HUES64 (cell line): ENCODE data around the gene GSS.

Experiments
- H3K27ac ChIP-seq: 2 replicates; pipeline ENCODE4 v1.7.0; 2013; ENCODE audit warnings: low read depth, low read length, inconsistent platforms
- H3K27me3 ChIP-seq: 2 replicates; pipeline ENCODE4 v1.6.1; 2013; ENCODE audit warnings: mild to moderate bottlenecking, low read length; ENCODE audit not compliant: insufficient read depth
- H3K36me3 ChIP-seq: 2 replicates; pipeline ENCODE4 v1.6.1; 2013; ENCODE audit warnings: mild to moderate bottlenecking, low read length; ENCODE audit not compliant: insufficient read depth
- H3K4me1 ChIP-seq: 2 replicates; pipeline ENCODE4 v1.6.1; 2013; ENCODE audit warnings: mild to moderate bottlenecking, low read length, moderate library complexity; ENCODE audit not compliant: insufficient read depth
- H3K4me3 ChIP-seq: 2 replicates; pipeline ENCODE4 v1.5.1; 2013; ENCODE audit warnings: mild to moderate bottlenecking, low read length, moderate library complexity
- H3K9ac ChIP-seq: 2 replicates; pipeline ENCODE4 v1.6.1; 2013; ENCODE audit warnings: mild to moderate bottlenecking, low read depth, low read length
- H3K9me3 ChIP-seq: 2 replicates; pipeline ENCODE4 v1.6.1; 2013; ENCODE audit warnings: low read depth, low read length; ENCODE audit not compliant: insufficient read depth
- WGBS: fragments of 150-250, 120-280 bp; methylation state at CpG from one replicate; pipeline ENCODE4 v1.1.7; 2013; ENCODE audit warnings: missing lambda C conversion rate; 5-methylcytosine and 5-hydroxymethylcytosine counted together

GSS gene

DNA sequence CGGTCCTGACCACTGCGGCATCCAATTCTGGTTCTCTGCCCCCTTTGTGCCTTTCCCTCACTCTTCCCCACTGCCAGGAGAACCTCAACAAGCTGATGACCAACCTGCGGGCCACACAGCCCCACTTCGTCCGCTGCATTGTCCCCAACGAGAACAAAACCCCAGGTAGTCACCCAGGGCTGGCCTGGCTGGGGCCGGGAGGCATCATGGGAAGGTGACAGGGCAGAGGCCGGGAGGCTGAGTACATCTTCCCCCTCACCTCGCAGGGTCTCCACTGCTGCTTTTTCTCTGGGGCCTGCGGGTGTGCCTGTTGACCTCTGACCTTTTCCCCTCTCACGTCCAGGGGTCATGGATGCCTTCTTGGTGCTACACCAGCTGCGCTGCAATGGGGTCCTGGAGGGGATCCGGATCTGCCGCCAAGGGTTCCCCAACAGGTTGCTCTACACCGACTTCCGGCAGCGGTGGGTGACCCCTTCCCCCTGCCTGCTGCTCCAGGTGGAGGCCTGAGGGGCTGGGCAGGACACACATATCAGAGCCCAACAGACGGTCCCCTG is 35.1 kb upstream of the GSS start:
- Histone ChIP-seq H3K9ac (no peak overlapping the region), H3K27ac (no peak overlapping the region), H3K9me3 (no peaks in the 10 kb centered on the region), H3K36me3 (peaks cover 5% of the 10 kb centered on the region; the same call in 1 of the 2 replicates), H3K4me3 (no peak overlapping the region), H3K4me1 (no peaks in the 10 kb centered on the region), H3K27me3 (peaks cover 7% of the 10 kb centered on the region; the same call in 1 of the 2 replicates)
- 92% methylated on average over 18 of the region's 18 CpGs for WGBS

DNA sequence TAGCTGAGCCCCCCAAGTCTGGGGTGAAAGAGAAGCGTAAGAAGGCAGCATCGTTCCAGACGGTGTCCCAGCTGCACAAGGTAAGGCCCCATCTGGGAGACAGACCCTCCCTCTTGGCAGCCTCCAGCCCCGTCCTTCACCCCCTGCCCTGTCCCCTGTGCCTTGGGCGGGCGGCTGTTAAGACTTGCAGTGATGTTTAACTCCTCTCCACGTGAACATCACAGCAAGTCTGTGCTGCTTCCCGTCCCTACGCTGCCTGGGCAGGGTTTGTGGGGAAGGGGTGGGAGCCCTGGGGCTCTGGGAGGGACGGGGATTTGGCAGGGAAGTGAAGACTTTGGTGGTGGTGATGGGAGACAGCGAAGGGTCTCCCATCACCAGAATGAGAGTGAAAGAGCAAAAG is 34.6 kb upstream of the GSS start:
- no peak overlapping the region for H3K4me3 ChIP-seq
- no peak overlapping the region for H3K9ac ChIP-seq
- H3K4me1 ChIP-seq, result no peaks in the 10 kb centered on the region
- H3K27ac ChIP-seq, result no peak overlapping the region
- 95% methylated on average over 11 of the region's 11 CpGs for WGBS
- H3K27me3 ChIP-seq, result peaks cover 12% of the 10 kb centered on the region
- H3K36me3 ChIP-seq, result 0 out of 2 replicates have a peak, but pooled peaks cover 2% of the 10 kb centered on the region
- no peaks in the 10 kb centered on the region for H3K9me3 ChIP-seq

DNA sequence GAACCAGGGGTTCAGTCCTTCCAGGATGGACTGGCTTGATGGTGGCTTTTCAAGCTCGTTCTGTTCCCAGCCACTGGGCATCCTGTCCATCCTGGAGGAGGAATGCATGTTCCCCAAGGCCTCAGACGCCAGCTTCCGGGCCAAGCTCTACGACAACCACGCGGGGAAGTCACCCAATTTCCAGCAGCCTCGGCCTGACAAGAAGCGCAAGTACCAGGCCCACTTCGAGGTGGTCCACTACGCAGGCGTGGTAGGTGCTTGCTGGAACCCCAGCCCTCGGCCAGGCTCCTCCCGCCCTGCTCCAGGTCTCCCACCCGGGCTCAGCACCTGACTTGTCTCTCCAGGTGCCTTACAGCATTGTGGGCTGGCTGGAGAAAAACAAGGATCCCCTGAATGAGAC is 34.1 kb upstream of the GSS start:
- Histone ChIP-seq H3K4me1 (peaks cover 5% of the 10 kb centered on the region), H3K4me3 (no peak overlapping the region), H3K9ac (no peak overlapping the region), H3K27me3 (peaks cover 18% of the 10 kb centered on the region), H3K27ac (no peak overlapping the region), H3K9me3 (no peaks in the 10 kb centered on the region), H3K36me3 (0 out of 2 replicates have a peak, but pooled peaks cover 2% of the 10 kb centered on the region)
- WGBS, result 95% methylated on average over 14 of the region's 14 CpGs

DNA sequence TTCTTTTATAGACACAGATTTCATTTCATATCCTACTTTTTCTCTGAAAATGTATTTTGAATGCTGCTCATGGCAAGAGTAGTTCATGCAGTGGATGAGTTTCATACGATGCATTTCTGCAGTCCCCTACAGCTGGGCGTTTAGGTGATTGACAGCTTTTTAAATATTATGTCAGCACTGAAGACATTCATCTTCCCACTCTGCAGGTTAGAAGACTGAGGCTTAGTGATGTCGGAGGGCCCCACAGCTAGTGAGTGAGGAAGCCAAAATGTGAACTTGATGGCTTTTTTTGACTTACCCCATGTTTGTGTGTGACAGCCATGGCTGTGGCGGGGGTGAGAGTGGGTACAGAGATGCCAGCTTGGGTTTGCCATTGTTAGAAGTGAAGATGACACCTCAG is 33.5 kb upstream of the GSS start:
- H3K9ac ChIP-seq, result no peak overlapping the region
- 93% methylated on average over 4 of the region's 4 CpGs for WGBS
- peaks cover 23% of the 10 kb centered on the region for H3K27me3 ChIP-seq
- H3K9me3 ChIP-seq, result no peaks in the 10 kb centered on the region
- H3K36me3 ChIP-seq, result 0 out of 2 replicates have a peak, but pooled peaks cover 2% of the 10 kb centered on the region
- peaks cover 7% of the 10 kb centered on the region for H3K4me1 ChIP-seq
- H3K4me3 ChIP-seq, result no peak overlapping the region
- no peak overlapping the region for H3K27ac ChIP-seq

DNA sequence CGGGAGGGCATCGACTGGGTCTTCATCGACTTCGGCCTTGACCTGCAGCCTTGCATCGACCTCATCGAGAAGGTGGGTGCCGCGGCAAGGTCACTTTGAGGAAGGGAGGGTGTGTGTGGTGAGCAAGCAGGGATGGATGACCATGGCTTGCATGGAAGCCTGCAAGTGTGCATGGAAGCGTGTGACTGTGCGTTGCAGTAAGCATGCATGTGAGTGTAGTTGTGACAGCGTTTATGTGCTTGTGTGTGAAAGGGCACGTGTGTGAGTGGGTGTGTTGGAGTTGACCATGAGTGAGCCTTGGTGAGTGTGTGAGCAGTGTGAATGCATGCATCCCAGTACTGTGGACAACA is 32.6 kb upstream of the GSS start:
- H3K4me3 ChIP-seq, result no peak overlapping the region
- WGBS, result 95% methylated on average over 12 of the region's 12 CpGs

DNA sequence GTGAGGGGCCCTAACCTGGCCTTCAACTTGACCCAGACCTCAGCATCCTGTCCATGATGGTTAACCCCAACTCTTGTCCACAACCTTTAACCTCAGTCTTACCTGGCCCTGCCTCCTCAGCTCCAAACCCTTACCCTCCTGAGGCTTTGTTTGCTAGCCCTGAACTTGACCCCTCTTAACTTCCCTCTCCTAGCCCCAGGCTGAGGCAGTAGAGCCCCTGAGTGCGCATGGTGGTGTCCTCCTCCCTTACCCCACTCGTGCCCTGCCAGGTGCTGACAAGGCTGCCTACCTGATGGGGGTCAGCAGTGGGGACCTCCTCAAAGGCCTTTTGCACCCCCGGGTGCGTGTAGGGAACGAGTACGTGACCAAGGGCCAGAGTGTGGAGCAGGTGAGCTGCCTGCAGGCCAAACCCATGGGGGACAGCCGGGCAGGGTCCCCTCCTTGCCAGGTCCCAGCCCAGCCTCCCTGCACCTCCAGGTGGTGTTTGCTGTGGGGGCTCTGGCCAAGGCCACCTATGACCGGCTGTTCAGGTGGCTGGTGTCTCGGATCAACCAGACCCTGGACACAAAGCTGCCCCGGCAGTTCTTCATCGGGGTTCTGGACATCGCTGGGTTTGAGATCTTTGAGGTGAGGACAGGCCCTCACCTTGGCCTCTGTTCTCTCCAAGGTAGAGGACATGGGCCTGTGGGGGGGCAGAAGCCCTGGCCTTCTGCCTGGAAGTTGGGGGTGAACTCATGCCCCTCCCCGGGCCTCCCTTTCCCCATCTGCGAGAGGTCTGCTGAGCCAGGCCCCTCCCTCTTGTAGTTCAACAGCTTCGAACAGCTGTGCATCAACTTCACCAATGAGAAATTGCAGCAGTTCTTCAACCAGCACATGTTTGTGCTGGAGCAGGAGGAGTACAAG is 31.9 kb upstream of the GSS start:
- no peak overlapping the region for H3K4me3 ChIP-seq
- H3K9ac ChIP-seq, result no peak overlapping the region
- WGBS, result 86% methylated on average over 15 of the region's 15 CpGs

More for the DNA sequence above, 32.6 kb upstream of the GSS start:
- peaks cover 32% of the 10 kb centered on the region for H3K27me3 ChIP-seq
- no peaks in the 10 kb centered on the region for H3K36me3 ChIP-seq
- peaks cover 14% of the 10 kb centered on the region for H3K4me1 ChIP-seq
- H3K9ac ChIP-seq, result no peak overlapping the region
- no peak overlapping the region for H3K27ac ChIP-seq
- H3K9me3 ChIP-seq, result no peaks in the 10 kb centered on the region

DNA sequence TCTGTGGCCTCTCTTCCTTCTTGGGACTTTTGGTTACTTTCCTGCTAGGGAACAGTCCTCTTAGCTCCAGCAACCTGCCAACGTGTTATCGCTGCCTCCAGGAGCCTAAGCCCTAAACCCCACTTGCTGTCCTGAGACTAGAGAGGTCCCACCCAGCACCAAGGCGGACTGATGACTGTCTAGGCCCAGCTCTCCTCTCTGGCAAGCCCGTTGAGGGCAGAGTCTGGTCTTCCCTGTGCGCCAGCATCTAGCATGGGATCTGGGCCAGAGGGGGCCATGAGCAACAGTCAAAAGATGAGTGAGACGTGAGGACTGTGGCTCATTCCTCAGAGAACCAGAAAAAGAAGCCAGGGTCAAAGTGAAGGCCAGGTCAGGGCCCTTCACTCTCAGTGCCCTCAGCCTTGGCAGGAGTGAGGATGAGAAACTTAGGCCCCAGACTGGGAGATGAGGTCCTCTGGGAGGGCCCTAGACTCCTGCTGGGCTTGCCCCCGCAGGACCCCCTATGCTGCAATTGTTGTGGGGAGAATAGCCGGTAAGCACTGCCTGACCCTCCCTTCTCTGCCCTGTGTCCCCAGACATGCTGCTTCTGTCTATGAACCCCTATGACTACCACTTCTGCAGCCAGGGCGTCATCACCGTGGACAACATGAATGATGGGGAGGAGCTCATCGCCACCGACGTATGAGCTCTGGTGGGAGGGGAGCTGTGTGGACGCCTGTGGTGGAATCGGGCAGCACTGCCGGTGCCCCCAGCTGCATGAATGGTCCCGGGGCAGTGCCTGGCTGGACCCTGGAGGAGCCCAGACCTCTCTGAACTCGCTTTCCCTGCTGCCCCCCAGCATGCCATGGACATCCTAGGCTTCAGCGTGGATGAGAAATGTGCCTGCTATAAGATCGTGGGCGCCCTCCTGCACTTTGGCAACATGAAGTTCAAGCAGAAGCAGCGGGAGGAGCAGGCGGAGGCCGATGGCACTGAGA is 31.0 kb upstream of the GSS start:
- Histone ChIP-seq H3K4me1 (peaks cover 18% of the 10 kb centered on the region), H3K9me3 (no peaks in the 10 kb centered on the region), H3K27ac (no peak overlapping the region), H3K4me3 (no peak overlapping the region), H3K27me3 (peaks cover 46% of the 10 kb centered on the region), H3K36me3 (no peaks in the 10 kb centered on the region), H3K9ac (no peak overlapping the region)
- WGBS, result 91% methylated on average over 24 of the region's 24 CpGs

More for the DNA sequence above, 31.9 kb upstream of the GSS start:
- Histone ChIP-seq H3K36me3 (no peaks in the 10 kb centered on the region), H3K4me1 (peaks cover 18% of the 10 kb centered on the region), H3K27ac (no peak overlapping the region), H3K27me3 (peaks cover 39% of the 10 kb centered on the region), H3K9me3 (no peaks in the 10 kb centered on the region)

DNA sequence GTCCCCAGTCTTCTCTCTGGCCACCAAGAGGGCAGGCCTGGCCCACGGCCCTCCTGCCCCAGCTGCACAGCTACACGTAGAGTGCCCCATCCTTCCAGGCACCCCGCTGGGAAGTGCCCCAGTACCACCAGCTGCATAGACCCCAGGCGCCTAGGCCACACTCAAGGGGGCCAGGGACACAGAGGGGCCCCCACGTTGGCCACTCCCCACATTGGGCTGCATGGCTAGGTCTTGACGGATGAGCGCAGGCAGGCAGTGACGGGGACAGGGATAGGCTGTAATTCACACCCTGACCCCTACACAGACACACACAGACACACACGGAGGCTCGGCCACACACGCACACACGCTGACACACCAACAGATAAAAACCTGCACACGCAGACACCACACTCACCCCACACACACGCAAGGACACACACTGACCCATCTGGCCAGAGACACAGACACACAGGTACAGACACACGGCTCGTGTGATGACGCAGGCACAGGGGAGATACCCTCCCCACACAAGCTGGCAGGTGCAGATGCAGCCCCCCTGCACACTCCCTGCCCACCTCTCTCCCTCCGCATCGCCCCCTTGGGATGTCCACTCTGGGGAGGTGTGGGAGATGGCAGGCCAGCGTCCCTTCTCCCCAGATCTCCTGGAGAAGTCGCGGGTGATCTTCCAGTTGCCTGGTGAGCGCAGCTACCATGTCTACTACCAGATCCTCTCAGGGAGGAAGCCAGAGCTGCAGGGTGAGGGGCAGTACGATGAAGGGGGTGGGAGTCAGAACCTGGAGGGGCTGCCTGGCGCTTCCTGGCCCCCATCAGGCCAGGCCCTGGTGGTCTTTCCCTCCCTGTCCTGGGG is 30.1 kb upstream of the GSS start:
- no peaks in the 10 kb centered on the region for H3K36me3 ChIP-seq
- H3K9ac ChIP-seq, result no peak overlapping the region
- H3K4me1 ChIP-seq, result peaks cover 25% of the 10 kb centered on the region
- no peaks in the 10 kb centered on the region for H3K9me3 ChIP-seq
- WGBS, result 86% methylated on average over 25 of the region's 25 CpGs
- H3K4me3 ChIP-seq, result no peak overlapping the region
- peaks cover 46% of the 10 kb centered on the region for H3K27me3 ChIP-seq
- H3K27ac ChIP-seq, result no peak overlapping the region

DNA sequence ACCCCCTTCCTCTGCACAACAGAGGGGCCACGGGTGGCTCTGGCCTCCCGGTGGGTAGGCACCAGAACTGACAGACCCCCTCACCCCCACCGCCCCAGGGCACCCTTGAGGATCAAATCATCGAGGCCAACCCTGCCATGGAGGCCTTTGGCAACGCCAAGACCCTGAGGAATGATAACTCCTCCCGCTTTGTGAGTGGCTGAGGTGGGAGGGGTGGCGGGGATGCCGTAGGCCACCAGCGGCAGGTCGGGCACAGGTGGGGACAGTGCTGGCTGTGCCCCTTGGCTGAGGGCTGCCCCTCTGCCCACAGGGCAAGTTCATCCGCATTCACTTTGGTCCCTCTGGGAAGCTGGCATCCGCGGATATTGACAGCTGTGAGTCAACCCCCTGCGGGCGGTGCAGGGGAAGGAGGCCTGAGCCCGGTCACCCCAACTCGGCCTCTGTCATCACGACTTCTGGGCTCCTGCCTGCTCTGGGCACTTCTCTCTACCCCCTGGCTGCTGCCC is 29.2 kb upstream of the GSS start:
- H3K36me3 ChIP-seq, result no peaks in the 10 kb centered on the region
- H3K9me3 ChIP-seq, result no peaks in the 10 kb centered on the region
- peaks cover 26% of the 10 kb centered on the region for H3K4me1 ChIP-seq
- no peak overlapping the region for H3K27ac ChIP-seq
- WGBS, result 60% methylated on average over 18 of the region's 18 CpGs
- no peak overlapping the region for H3K4me3 ChIP-seq
- no peak overlapping the region for H3K9ac ChIP-seq
- peaks cover 46% of the 10 kb centered on the region for H3K27me3 ChIP-seq
